ENCODE measurements around the gene RAP1GAP2. TPM values are rescaled to one million over a fixed set of nuclear protein-coding genes. Genes with fewer than 3 reads are reported as not detected.

The RAP1GAP2 gene
- polyA plus RNA-seq, 1 donor = 21.3 TPM

- peak overlapping the region; percentile 13 for H3K4me3 ChIP-seq (ENCODE audit: low read length)
- H3K4me1 ChIP-seq (ENCODE audit: control insufficient read depth, insufficient read depth, low read length) = peaks cover 11% of the 10 kb centered on the region
- H3K27ac ChIP-seq (ENCODE audit: low read length) = peak overlapping the region; percentile 29
- no peak for DNase-seq
- H3K36me3 ChIP-seq (ENCODE audit: control insufficient read depth, insufficient read depth, low read length) = no peaks in the 10 kb centered on the region
- WGBS (ENCODE audit: insufficient coverage, low lambda C conversion rate) = no CpG with 5 or more reads among the region's 15 CpGs
- H3K27me3 ChIP-seq (ENCODE audit: control insufficient read depth, insufficient read depth, low read length) = no peaks in the 10 kb centered on the region
- H3K9me3 ChIP-seq (ENCODE audit: control insufficient read depth, low read depth, low read length) = no peaks in the 10 kb centered on the region
Measured at GRCh38 chr17:2940352-2940751, 144.1 kb downstream of the RAP1GAP2 start.

GRCh38 chr17:2943981-2944380 is 147.7 kb downstream of the RAP1GAP2 start:
- H3K27ac ChIP-seq (ENCODE audit: low read length) = no peak overlapping the region
- H3K27me3 ChIP-seq (ENCODE audit: control insufficient read depth, insufficient read depth, low read length) = no peaks in the 10 kb centered on the region
- 83% methylated on average over 1 of the region's 11 CpGs for WGBS (ENCODE audit: insufficient coverage, low lambda C conversion rate)
- H3K9me3 ChIP-seq (ENCODE audit: control insufficient read depth, low read depth, low read length) = no peaks in the 10 kb centered on the region
- DNase-seq = no peak
- peaks cover 11% of the 10 kb centered on the region for H3K4me1 ChIP-seq (ENCODE audit: control insufficient read depth, insufficient read depth, low read length)
- no peak overlapping the region for H3K4me3 ChIP-seq (ENCODE audit: low read length)
- no peaks in the 10 kb centered on the region for H3K36me3 ChIP-seq (ENCODE audit: control insufficient read depth, insufficient read depth, low read length)

DNA sequence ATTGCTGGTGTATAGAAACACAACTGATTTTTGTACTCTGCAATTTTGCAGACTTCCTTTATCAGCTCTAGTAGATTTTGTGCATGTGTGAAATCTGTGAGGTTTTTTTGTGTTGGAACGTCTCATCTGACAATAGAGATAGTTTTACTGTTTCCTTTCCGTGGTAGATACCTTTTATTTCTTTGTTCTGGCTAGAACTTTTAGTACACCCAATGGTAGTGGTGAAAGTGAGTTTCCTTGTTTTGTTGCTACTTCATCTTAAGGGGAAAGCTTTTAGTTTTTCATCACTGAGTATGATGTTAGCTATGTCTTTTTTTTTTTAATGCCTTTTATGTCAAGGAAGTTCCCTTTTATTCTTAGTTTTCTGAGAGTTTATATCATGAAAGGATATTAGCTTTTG is 149.1 kb downstream of the RAP1GAP2 start:
- H3K27me3 ChIP-seq (ENCODE audit: control insufficient read depth, insufficient read depth, low read length) = no peaks in the 10 kb centered on the region
- DNase-seq = no peak
- H3K9me3 ChIP-seq (ENCODE audit: control insufficient read depth, low read depth, low read length) = no peaks in the 10 kb centered on the region
- no peak overlapping the region for H3K27ac ChIP-seq (ENCODE audit: low read length)
- H3K4me3 ChIP-seq (ENCODE audit: low read length) = no peak overlapping the region
- H3K4me1 ChIP-seq (ENCODE audit: control insufficient read depth, insufficient read depth, low read length) = peaks cover 3% of the 10 kb centered on the region
- 80% methylated on average over 1 of the region's 2 CpGs for WGBS (ENCODE audit: insufficient coverage, low lambda C conversion rate)
- no peaks in the 10 kb centered on the region for H3K36me3 ChIP-seq (ENCODE audit: control insufficient read depth, insufficient read depth, low read length)

- Histone ChIP-seq H3K27ac (ENCODE audit: low read length) (no peak overlapping the region), H3K36me3 (ENCODE audit: control insufficient read depth, insufficient read depth, low read length) (peaks cover 3% of the 10 kb centered on the region), H3K9me3 (ENCODE audit: control insufficient read depth, low read depth, low read length) (no peaks in the 10 kb centered on the region), H3K27me3 (ENCODE audit: control insufficient read depth, insufficient read depth, low read length) (no peaks in the 10 kb centered on the region), H3K4me3 (ENCODE audit: low read length) (no peak overlapping the region), H3K4me1 (ENCODE audit: control insufficient read depth, insufficient read depth, low read length) (no peaks in the 10 kb centered on the region)
- no peak for DNase-seq
- WGBS (ENCODE audit: insufficient coverage, low lambda C conversion rate) = no CpG with 5 or more reads among the region's 7 CpGs
Measured at GRCh38 chr17:2946144-2946543, 149.9 kb downstream of the RAP1GAP2 start.

- WGBS (ENCODE audit: insufficient coverage, low lambda C conversion rate) = 100% methylated on average over 1 of the region's 15 CpGs
- H3K9me3 ChIP-seq (ENCODE audit: control insufficient read depth, low read depth, low read length) = no peaks in the 10 kb centered on the region
- no peaks in the 10 kb centered on the region for H3K27me3 ChIP-seq (ENCODE audit: control insufficient read depth, insufficient read depth, low read length)
- H3K36me3 ChIP-seq (ENCODE audit: control insufficient read depth, insufficient read depth, low read length) = peaks cover 3% of the 10 kb centered on the region
- H3K4me3 ChIP-seq (ENCODE audit: low read length) = no peak overlapping the region
- no peaks in the 10 kb centered on the region for H3K4me1 ChIP-seq (ENCODE audit: control insufficient read depth, insufficient read depth, low read length)
- no peak overlapping the region for H3K27ac ChIP-seq (ENCODE audit: low read length)
- no peak for DNase-seq
Measured at GRCh38 chr17:2947588-2947950, 151.3 kb downstream of the RAP1GAP2 start.

DNA sequence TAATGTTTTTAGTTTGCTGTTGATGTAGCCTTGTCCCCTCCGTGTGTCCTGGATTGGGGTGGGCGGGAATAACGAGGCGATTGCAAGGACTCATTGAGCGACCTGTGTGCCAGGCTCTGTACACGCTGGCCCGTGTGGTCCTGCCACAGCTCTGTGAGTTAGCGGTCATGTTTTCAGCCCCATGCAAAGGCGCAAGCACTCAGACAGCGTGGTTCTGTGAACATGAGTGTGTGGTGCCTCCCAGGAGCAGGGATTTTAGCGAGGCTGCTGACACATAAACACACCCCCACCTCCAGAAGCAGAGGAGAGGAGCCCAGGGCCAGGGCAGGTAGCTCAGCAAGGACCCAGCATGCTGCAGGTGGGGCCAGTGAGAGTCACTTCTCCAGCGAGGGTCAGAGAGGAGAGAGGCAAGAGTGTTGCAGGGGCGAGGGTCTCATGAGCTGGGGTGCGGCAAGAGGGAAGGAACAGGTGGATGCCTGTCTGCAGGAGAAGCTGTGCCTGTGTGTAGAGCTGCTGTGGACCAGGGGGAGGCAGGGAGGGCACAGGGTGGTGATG is 151.8 kb downstream of the RAP1GAP2 start:
- no CpG with 5 or more reads among the region's 14 CpGs for WGBS (ENCODE audit: insufficient coverage, low lambda C conversion rate)
- no peak overlapping the region for H3K27ac ChIP-seq (ENCODE audit: low read length)
- no peak for DNase-seq

DNA sequence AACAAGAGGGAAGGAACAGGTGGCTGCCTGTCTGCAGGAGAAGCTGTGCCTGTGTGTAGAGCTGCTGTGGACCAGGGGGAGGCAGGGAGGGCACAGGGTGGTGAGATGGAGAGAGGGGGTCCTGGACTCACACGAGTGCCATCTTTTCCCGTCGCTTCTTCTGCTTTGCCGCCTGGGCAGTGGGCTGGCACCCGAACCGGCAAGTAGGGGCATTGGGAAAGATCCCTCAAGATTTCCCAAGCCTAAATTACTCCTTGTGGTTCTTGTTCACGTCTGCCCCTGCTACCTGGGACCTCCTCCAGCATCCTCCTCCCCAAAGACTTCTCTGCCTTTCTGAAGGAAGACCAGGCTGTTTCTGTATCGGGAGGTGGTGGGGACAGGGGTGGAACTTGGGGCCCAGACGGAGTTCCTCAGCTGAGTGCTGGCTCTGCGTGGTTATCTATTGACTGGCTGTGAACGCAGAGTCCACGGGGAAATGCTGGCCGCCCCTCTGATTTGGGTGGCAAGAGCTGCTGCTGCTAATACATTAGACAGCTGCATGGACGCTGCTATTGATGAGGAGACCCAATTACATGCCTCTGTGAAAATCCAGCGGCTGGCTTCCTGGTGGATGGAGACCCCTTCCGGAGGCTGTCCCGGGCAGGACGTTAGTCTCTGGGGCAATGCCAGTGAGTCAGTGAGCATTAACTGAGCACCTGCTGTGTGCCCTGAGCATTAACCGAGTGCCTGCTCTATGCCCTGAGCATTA is 152.7 kb downstream of the RAP1GAP2 start:
- H3K9me3 ChIP-seq (ENCODE audit: control insufficient read depth, low read depth, low read length) = no peaks in the 10 kb centered on the region
- no peak overlapping the region for H3K27ac ChIP-seq (ENCODE audit: low read length)
- no peaks in the 10 kb centered on the region for H3K27me3 ChIP-seq (ENCODE audit: control insufficient read depth, insufficient read depth, low read length)
- no CpG with 5 or more reads among the region's 19 CpGs for WGBS (ENCODE audit: insufficient coverage, low lambda C conversion rate)
- H3K4me3 ChIP-seq (ENCODE audit: low read length) = no peak overlapping the region
- peaks cover 3% of the 10 kb centered on the region for H3K36me3 ChIP-seq (ENCODE audit: control insufficient read depth, insufficient read depth, low read length)
- H3K4me1 ChIP-seq (ENCODE audit: control insufficient read depth, insufficient read depth, low read length) = no peaks in the 10 kb centered on the region
- no peak for DNase-seq

More for the DNA sequence above, 151.8 kb downstream of the RAP1GAP2 start:
- Histone ChIP-seq H3K4me3 (ENCODE audit: low read length) (no peak overlapping the region), H3K9me3 (ENCODE audit: control insufficient read depth, low read depth, low read length) (no peaks in the 10 kb centered on the region), H3K27me3 (ENCODE audit: control insufficient read depth, insufficient read depth, low read length) (no peaks in the 10 kb centered on the region), H3K36me3 (ENCODE audit: control insufficient read depth, insufficient read depth, low read length) (peaks cover 3% of the 10 kb centered on the region), H3K4me1 (ENCODE audit: control insufficient read depth, insufficient read depth, low read length) (no peaks in the 10 kb centered on the region)

DNA sequence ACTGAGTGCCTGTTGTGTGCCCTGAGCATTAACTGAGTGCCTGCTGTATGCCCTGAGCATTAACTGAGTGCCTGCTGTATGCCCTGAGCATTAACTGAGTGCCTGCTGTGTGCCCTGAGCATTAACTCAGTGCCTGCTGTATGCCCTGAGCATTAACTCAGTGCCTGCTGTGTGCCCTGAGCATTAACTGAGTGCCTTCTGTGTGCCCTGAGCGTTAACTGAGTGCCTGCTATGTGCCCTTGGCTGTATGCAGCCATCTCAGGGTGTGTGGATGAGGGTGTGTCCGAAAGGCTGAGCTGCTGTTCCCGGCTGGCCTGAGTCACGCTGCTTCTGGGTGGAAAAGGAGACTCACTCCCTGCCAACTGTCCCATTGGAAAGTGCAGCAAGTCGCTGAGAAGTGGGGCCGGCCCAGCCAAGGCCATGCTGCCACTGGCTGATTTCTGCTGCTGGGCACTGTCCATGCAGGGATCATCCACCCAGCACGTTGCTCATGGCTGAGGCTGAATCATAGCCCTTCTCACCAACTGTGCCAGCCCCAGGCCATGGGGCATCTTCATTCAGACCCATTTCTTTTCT is 153.3 kb downstream of the RAP1GAP2 start:
- Histone ChIP-seq H3K4me3 (ENCODE audit: low read length) (no peak overlapping the region), H3K27me3 (ENCODE audit: control insufficient read depth, insufficient read depth, low read length) (no peaks in the 10 kb centered on the region), H3K36me3 (ENCODE audit: control insufficient read depth, insufficient read depth, low read length) (peaks cover 3% of the 10 kb centered on the region), H3K27ac (ENCODE audit: low read length) (no peak overlapping the region), H3K9me3 (ENCODE audit: control insufficient read depth, low read depth, low read length) (no peaks in the 10 kb centered on the region), H3K4me1 (ENCODE audit: control insufficient read depth, insufficient read depth, low read length) (no peaks in the 10 kb centered on the region)
- DNase-seq = no peak
- no CpG with 5 or more reads among the region's 7 CpGs for WGBS (ENCODE audit: insufficient coverage, low lambda C conversion rate)

DNA sequence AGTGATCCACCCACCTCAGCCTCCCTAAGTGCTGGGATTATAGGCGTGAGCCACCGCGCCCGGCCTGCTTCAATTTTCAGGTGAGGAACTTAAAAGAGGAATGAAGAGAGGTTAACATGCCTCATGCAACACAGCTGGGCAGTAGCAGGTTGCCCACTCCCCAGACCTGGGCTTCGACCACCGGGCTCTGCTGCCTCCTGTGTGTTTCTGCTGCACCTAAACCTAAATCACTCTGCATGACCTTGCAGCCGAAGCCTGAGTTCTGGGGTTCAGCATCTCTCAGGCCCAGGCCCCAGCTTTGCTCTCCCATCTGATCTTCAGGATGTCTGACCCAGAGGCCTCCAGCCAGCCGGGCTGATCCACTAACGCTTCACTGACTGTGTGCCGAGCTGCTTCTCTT is 154.6 kb downstream of the RAP1GAP2 start:
- H3K4me1 ChIP-seq (ENCODE audit: control insufficient read depth, insufficient read depth, low read length) = no peaks in the 10 kb centered on the region
- no peak overlapping the region for H3K4me3 ChIP-seq (ENCODE audit: low read length)
- WGBS (ENCODE audit: insufficient coverage, low lambda C conversion rate) = no CpG with 5 or more reads among the region's 10 CpGs
- H3K27ac ChIP-seq (ENCODE audit: low read length) = no peak overlapping the region
- H3K27me3 ChIP-seq (ENCODE audit: control insufficient read depth, insufficient read depth, low read length) = no peaks in the 10 kb centered on the region
- H3K36me3 ChIP-seq (ENCODE audit: control insufficient read depth, insufficient read depth, low read length) = peaks cover 3% of the 10 kb centered on the region
- no peak for DNase-seq
- no peaks in the 10 kb centered on the region for H3K9me3 ChIP-seq (ENCODE audit: control insufficient read depth, low read depth, low read length)

- Histone ChIP-seq H3K4me3 (ENCODE audit: low read length) (no peak overlapping the region), H3K4me1 (ENCODE audit: control insufficient read depth, insufficient read depth, low read length) (no peaks in the 10 kb centered on the region), H3K9me3 (ENCODE audit: control insufficient read depth, low read depth, low read length) (no peaks in the 10 kb centered on the region), H3K27me3 (ENCODE audit: control insufficient read depth, insufficient read depth, low read length) (no peaks in the 10 kb centered on the region), H3K36me3 (ENCODE audit: control insufficient read depth, insufficient read depth, low read length) (peaks cover 3% of the 10 kb centered on the region), H3K27ac (ENCODE audit: low read length) (no peak overlapping the region)
- no CpG with 5 or more reads among the region's 8 CpGs for WGBS (ENCODE audit: insufficient coverage, low lambda C conversion rate)
- DNase-seq = no peak
Measured at GRCh38 chr17:2952174-2952845, 156.1 kb downstream of the RAP1GAP2 start.

All from large intestine (tissue), 3 donors.